IMR-90 (cell line): ENCODE data around the gene LGALS12.
"Not testable (repeated sequence)": the region's sequence is repeated elsewhere in the genome, so short reads cannot be mapped to it uniquely, and the experiment has no call there.

Experiments used
- TF ChIP-seq, protein P1 (sequence below): fragments of 150-350 bp; IDR thresholded peaks from 2 replicates; pipeline ENCODE4 v1.6.1; 2017; ENCODE audit warnings: mild to moderate bottlenecking, antibody characterized with exemption, low read length, low read depth
- TF ChIP-seq, protein P2 (sequence below): conservative IDR thresholded peaks from 2 replicates; pipeline ENCODE4 v1.5.1; 2012; ENCODE audit warnings: mild to moderate bottlenecking, low read depth, low read length, improper control_type of control experiment

DNA sequence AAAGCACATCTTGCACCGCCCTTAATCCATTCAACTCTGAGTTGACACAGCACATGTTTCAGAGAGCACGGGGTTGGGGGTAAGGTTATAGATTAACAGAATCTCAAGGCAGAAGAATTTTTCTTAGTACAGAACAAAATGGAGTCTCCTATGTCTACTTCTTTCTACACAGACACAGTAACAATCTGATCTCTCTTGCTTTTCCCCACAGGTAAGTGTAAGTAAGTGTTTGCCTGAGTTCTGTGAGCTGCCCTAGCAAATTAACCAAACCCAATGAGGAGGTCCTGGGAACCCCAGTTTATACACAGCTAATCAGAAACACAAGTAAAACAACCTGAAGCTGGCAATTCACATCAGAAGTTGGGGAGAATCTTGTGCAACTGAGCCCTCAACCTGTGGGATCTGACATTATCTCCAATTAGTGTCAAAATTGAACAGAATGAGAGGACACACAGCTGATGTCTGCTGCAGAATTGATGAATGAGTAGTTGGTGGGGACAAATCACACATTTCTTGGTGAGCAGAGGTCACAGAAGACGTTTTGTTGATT is 22.9 kb downstream of the LGALS12 start:
- TF ChIP-seq, protein P1, sequence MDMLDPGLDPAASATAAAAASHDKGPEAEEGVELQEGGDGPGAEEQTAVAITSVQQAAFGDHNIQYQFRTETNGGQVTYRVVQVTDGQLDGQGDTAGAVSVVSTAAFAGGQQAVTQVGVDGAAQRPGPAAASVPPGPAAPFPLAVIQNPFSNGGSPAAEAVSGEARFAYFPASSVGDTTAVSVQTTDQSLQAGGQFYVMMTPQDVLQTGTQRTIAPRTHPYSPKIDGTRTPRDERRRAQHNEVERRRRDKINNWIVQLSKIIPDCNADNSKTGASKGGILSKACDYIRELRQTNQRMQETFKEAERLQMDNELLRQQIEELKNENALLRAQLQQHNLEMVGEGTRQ: not testable (repeated sequence)
- TF ChIP-seq, protein P2, sequence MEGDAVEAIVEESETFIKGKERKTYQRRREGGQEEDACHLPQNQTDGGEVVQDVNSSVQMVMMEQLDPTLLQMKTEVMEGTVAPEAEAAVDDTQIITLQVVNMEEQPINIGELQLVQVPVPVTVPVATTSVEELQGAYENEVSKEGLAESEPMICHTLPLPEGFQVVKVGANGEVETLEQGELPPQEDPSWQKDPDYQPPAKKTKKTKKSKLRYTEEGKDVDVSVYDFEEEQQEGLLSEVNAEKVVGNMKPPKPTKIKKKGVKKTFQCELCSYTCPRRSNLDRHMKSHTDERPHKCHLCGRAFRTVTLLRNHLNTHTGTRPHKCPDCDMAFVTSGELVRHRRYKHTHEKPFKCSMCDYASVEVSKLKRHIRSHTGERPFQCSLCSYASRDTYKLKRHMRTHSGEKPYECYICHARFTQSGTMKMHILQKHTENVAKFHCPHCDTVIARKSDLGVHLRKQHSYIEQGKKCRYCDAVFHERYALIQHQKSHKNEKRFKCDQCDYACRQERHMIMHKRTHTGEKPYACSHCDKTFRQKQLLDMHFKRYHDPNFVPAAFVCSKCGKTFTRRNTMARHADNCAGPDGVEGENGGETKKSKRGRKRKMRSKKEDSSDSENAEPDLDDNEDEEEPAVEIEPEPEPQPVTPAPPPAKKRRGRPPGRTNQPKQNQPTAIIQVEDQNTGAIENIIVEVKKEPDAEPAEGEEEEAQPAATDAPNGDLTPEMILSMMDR: not testable (repeated sequence)
